Sigmoid colon (tissue), 4 donors: ENCODE measurements around the gene COL4A1.

Experiments
- CTCF ChIP-seq, 4 experiments: fragments of 450-650 bp in 3 of 4; fragments of 200-600 bp in 1 of 4; IDR thresholded peaks; one replicate each; pipeline ENCODE4 v1.5.1; 2016 to 2019; ENCODE audit warnings: antibody characterized with exemption in 4 of 4, mild to moderate bottlenecking in 3 of 4, moderate library complexity in 2 of 4
- EP300 ChIP-seq, 4 donors: sonication (generic); formaldehyde crosslinking; IDR thresholded peaks; one replicate each; pipeline ENCODE4 v1.6.1; 2017; ENCODE audit warnings: antibody characterized with exemption in 4 of 4
- POLR2AphosphoS5 ChIP-seq, 4 donors: sonication (generic); formaldehyde crosslinking; IDR thresholded peaks; one replicate each; pipeline ENCODE4 v1.6.1; 2017; ENCODE audit warnings: antibody characterized with exemption in 4 of 4

DNA sequence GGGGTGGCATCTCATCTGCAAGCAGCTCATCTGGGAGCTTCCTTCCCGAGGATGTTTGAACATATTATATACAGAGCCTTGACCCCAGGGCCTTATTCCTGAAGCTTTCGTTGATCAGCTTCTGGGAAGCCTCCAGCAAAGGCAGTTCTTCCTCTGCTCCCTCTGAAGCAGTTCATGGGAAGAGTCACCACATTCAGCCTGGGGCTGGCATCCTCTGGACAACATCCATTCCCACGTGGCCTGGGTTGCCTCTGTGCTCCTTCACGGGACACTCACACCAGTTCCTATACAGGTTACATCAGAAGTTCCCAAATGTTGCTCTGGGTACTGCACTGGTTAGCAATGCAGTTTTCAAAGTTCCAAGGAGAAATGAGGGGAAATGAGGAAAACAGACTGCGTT is 29.7 kb upstream of the COL4A1 start:
- no peak for TF ChIP-seq CTCF (IDR thresholded peaks at IDR 0.05)
- peak in 3 of 4 donors; percentile 14 to 54 (median 45) for TF ChIP-seq POLR2AphosphoS5 (IDR thresholded peaks at IDR 0.05)
- TF ChIP-seq EP300 (IDR thresholded peaks at IDR 0.05), result peak in 2 of 4 donors; percentile 34 to 78
